H1 (cell line): ENCODE measurements around the gene IL32. TPM values are rescaled to one million over a fixed set of nuclear protein-coding genes. Genes with fewer than 3 reads are reported as not detected.

Experiments used
- CTCF ChIA-PET: fragments of 300-600 bp; sonication (Branson Sonifier 250); formaldehyde crosslinking; loops from one replicate; lab custom pipeline; 2021; ENCODE audit not compliant: partially characterized antibody; lab: Charles Lee
- POLR2A ChIA-PET: fragments of 300-600 bp; sonication (Branson Sonifier 250); formaldehyde crosslinking; loops from one replicate; lab custom pipeline; 2021; ENCODE audit warnings: inconsistent platforms; ENCODE audit not compliant: partially characterized antibody; lab: Charles Lee
- DNase-seq, 2 experiments: peaks; one replicate each; pipeline versions ENCODE4 v3.0.0 to v3.0.0-alpha.2; 2010 to 2022; ENCODE audit warnings: low spot score in 2 of 2, low read depth in 1 of 2, mixed read lengths in 1 of 2
- FAIRE-seq: peaks from 2 replicates; lab custom pipeline; 2011; peaks lifted over from hg19 to GRCh38; lab: Jason Lieb, UNC
- H2AFZ ChIP-seq: 2 replicates; pipeline ENCODE4 v1.8.1; 2012; ENCODE audit warnings: low read length, inconsistent platforms
- H2AK5ac ChIP-seq: 2 replicates; pipeline ENCODE4 v1.6.1; 2013; ENCODE audit warnings: low read depth, low read length
- H2BK120ac ChIP-seq: replicated peaks from 2 replicates; pipeline ENCODE3; 2013; ENCODE audit warnings: low read depth, low read length, inconsistent platforms
- H2BK12ac ChIP-seq: 2 replicates; pipeline ENCODE4 v1.6.1; 2013; ENCODE audit warnings: low read depth, low read length
- H2BK15ac ChIP-seq: 2 replicates; pipeline ENCODE4 v1.6.1; 2013; ENCODE audit warnings: low read length
- H2BK20ac ChIP-seq: 2 replicates; pipeline ENCODE4 v1.6.1; 2013; ENCODE audit warnings: low read length
- H2BK5ac ChIP-seq: 2 replicates; pipeline ENCODE4 v1.6.1; 2013; ENCODE audit warnings: low read depth, low read length
- H3K14ac ChIP-seq: 2 replicates; pipeline ENCODE4 v1.6.1; 2013; ENCODE audit warnings: inconsistent platforms; ENCODE audit not compliant: insufficient read length
- H3K18ac ChIP-seq: 2 replicates; pipeline ENCODE4 v1.6.1; 2013; ENCODE audit warnings: low read length; ENCODE audit errors: extremely low read depth
- H3K23ac ChIP-seq: 2 replicates; pipeline ENCODE4 v1.6.1; 2013; ENCODE audit warnings: inconsistent platforms; ENCODE audit not compliant: insufficient read length
- H3K23me2 ChIP-seq: 2 replicates; pipeline ENCODE4 v1.6.1; 2013; ENCODE audit warnings: low read depth, low read length
- H3K27ac ChIP-seq: 2 replicates; pipeline ENCODE4 v1.6.1; 2011; ENCODE audit warnings: low read depth, low read length, inconsistent platforms
- H3K27me3 ChIP-seq, 4 experiments: replicated peaks in 1 of 4; 1 replicate in 1 of 4; 2 replicates in 3 of 4; pipeline versions ENCODE4 v1.6.1 to v1.8.1; 2011 to 2013; ENCODE audit warnings: low read length in 3 of 4, mild to moderate bottlenecking in 3 of 4, inconsistent platforms in 2 of 4, mixed read lengths in 2 of 4, moderate library complexity in 1 of 4; ENCODE audit not compliant: control insufficient read depth in 3 of 4, insufficient read depth in 3 of 4; ENCODE audit errors: extremely low read depth in 1 of 4
- H3K36me3 ChIP-seq, 4 experiments: 2 replicates each; pipeline versions ENCODE4 v1.6.1 to v1.8.1; 2011 to 2013; ENCODE audit warnings: mild to moderate bottlenecking in 4 of 4, low read length in 3 of 4, moderate library complexity in 2 of 4, control low read depth in 1 of 4, inconsistent platforms in 1 of 4; ENCODE audit not compliant: insufficient read depth in 4 of 4, control insufficient read depth in 2 of 4
- H3K4ac ChIP-seq: replicated peaks from 2 replicates; pipeline ENCODE3; 2013; ENCODE audit warnings: low read length, low read depth, mixed read lengths, inconsistent platforms; ENCODE audit not compliant: insufficient read length
- H3K4me1 ChIP-seq, 4 experiments: replicated peaks in 1 of 4; 1 replicate in 1 of 4; 2 replicates in 3 of 4; pipeline versions ENCODE4 v1.6.1 to v1.8.1; 2011 to 2013; ENCODE audit warnings: low read length in 3 of 4, inconsistent platforms in 2 of 4, mixed read lengths in 1 of 4; ENCODE audit not compliant: insufficient read depth in 4 of 4, control insufficient read depth in 3 of 4
- H3K4me2 ChIP-seq, 2 experiments: 2 replicates each; pipeline versions ENCODE4 v1.6.1 to v1.8.1; 2011 to 2013; ENCODE audit warnings: low read depth in 2 of 2, low read length in 2 of 2, control low read depth in 1 of 2, inconsistent platforms in 1 of 2, mild to moderate bottlenecking in 1 of 2; ENCODE audit not compliant: insufficient read depth in 1 of 2
- H3K4me3 ChIP-seq, 4 experiments: fragments of 200-600, 300-600 bp in 1 of 4; sonication (generic), shearing (Covaris generic), sonication (Bioruptor Twin) in 1 of 4; 2 replicates each; pipeline versions ENCODE4 v1.5.1 to v1.8.1; 2011 to 2016; ENCODE audit warnings: low read length in 4 of 4, low read depth in 3 of 4, control low read depth in 2 of 4, inconsistent platforms in 2 of 4, mild to moderate bottlenecking in 2 of 4, mixed read lengths in 1 of 4, moderate library complexity in 1 of 4; ENCODE audit not compliant: insufficient read depth in 2 of 4; ENCODE audit errors: extremely low read depth in 1 of 4
- H3K56ac ChIP-seq: replicated peaks from 2 replicates; pipeline ENCODE3; 2013; ENCODE audit warnings: low read depth, mild to moderate bottlenecking, mixed read lengths, low read length, inconsistent platforms; ENCODE audit not compliant: insufficient read length
- H3K79me1 ChIP-seq: 2 replicates; pipeline ENCODE4 v1.6.1; 2013; ENCODE audit warnings: low read depth, low read length, control low read depth
- H3K79me2 ChIP-seq, 2 experiments: 2 replicates each; pipeline versions ENCODE4 v1.6.1 to v1.8.1; 2012 to 2013; ENCODE audit warnings: low read length in 2 of 2, mild to moderate bottlenecking in 2 of 2, inconsistent platforms in 1 of 2; ENCODE audit not compliant: insufficient read depth in 2 of 2, control insufficient read depth in 1 of 2
- H3K9ac ChIP-seq, 4 experiments: replicated peaks in 1 of 4; 1 replicate in 1 of 4; 2 replicates in 3 of 4; pipeline versions ENCODE4 v1.6.1 to v1.8.1; 2011 to 2013; ENCODE audit warnings: low read depth in 3 of 4, low read length in 3 of 4, control low read depth in 2 of 4, mild to moderate bottlenecking in 2 of 4, moderate library complexity in 2 of 4, inconsistent platforms in 1 of 4; ENCODE audit errors: extremely low read depth in 1 of 4
- H3K9me3 ChIP-seq, 2 experiments: 2 replicates each; pipeline versions ENCODE4 v1.6.1 to v1.8.1; 2012 to 2013; ENCODE audit warnings: mild to moderate bottlenecking in 2 of 2, moderate library complexity in 2 of 2, control low read depth in 1 of 2, inconsistent platforms in 1 of 2, low read depth in 1 of 2, low read length in 1 of 2, mixed read lengths in 1 of 2; ENCODE audit not compliant: insufficient read depth in 2 of 2
- H4K20me1 ChIP-seq, 2 experiments: replicated peaks in 1 of 2; 2 replicates each; pipeline versions ENCODE3 to v1.8.1; 2011 to 2013; ENCODE audit warnings: inconsistent platforms in 2 of 2, low read length in 2 of 2, mild to moderate bottlenecking in 1 of 2; ENCODE audit not compliant: insufficient read depth in 2 of 2, control insufficient read depth in 1 of 2
- H4K5ac ChIP-seq: 2 replicates; pipeline ENCODE4 v1.6.1; 2013; ENCODE audit warnings: low read length, low read depth, mixed read lengths, inconsistent platforms; ENCODE audit not compliant: insufficient read length
- H4K8ac ChIP-seq: 2 replicates; pipeline ENCODE4 v1.8.0; 2013; ENCODE audit warnings: mild to moderate bottlenecking, moderate library complexity, low read length, inconsistent platforms; ENCODE audit not compliant: insufficient read depth; ENCODE audit errors: extremely low read depth
- H4K91ac ChIP-seq: replicated peaks from 2 replicates; pipeline ENCODE3; 2013; ENCODE audit warnings: low read length, mixed read lengths, inconsistent platforms; ENCODE audit not compliant: insufficient read length
- BCL11A ChIP-seq, 2 experiments: IDR thresholded peaks; one replicate each; pipeline ENCODE4 v1.6.1; 2011; ENCODE audit warnings: low read depth in 2 of 2, low read length in 2 of 2, mild to moderate bottlenecking in 2 of 2
- JUND ChIP-seq: IDR thresholded peaks from 2 replicates; pipeline ENCODE4 v1.6.1; 2011; ENCODE audit warnings: mild to moderate bottlenecking, improper control_type of control experiment, low read length
- POLR2A ChIP-seq, 2 experiments: IDR thresholded peaks; 1 replicate in 1 of 2; 2 replicates in 1 of 2; pipeline ENCODE4 v1.6.1; 2011; ENCODE audit warnings: low read depth in 2 of 2, low read length in 2 of 2, mild to moderate bottlenecking in 2 of 2; ENCODE audit errors: control extremely low read depth in 1 of 2
- SIRT6 ChIP-seq: IDR thresholded peaks from one replicate; pipeline ENCODE4 v1.7.1; 2012; ENCODE audit warnings: low read length, inconsistent platforms
- SRF ChIP-seq: IDR thresholded peaks from 2 replicates; pipeline ENCODE4 v1.6.1; 2011; ENCODE audit warnings: mild to moderate bottlenecking, low read depth, low read length, moderate library complexity
- WGBS, 2 experiments: shearing (Covaris generic) in 1 of 2; methylation state at CpG; one replicate each; pipeline versions ENCODE4 v1.1.6 to v1.1.7; 2013 to 2015; ENCODE audit warnings: low lambda C conversion rate in 2 of 2, mixed read lengths in 2 of 2, inconsistent platforms in 1 of 2, low coverage in 1 of 2, missing lambda C conversion rate in 1 of 2; ENCODE audit not compliant: insufficient replicate concordance in 2 of 2, insufficient coverage in 1 of 2, insufficient read length in 1 of 2; ENCODE audit errors: extremely low coverage in 1 of 2, missing lambda C conversion rate in 1 of 2; 5-methylcytosine and 5-hydroxymethylcytosine counted together
- polyA plus RNA-seq, 7 experiments: library from polyadenylated mRNA; depleted of rRNA in 3 of 7; stranded (reverse) in 5 of 7; unstranded in 2 of 7; fragments of >200 nt in 5 of 7; fragments of 200-250 nt in 2 of 7; gene quantifications; 1 replicate in 5 of 7; 2 replicates in 1 of 7; 4 replicates in 1 of 7; pipeline versions ENCODE4 v1.2.1 to v1.2.3, GENCODE V29; 2011 to 2013; ENCODE audit warnings: missing spikeins in 2 of 7, mixed read lengths in 2 of 7
- total RNA-seq: library from RNA; stranded (reverse); fragmentation: NEBNext Ultra II Directional; extraction: Animal tissue kit (Norgen Biotek cat#: 25700); gene quantifications from 2 replicates; pipeline ENCODE4 v1.2.1, GENCODE V29; 2021
- TF ChIP-seq, protein P1 (sequence below), 3 experiments: IDR thresholded peaks; 1 replicate in 2 of 3; 2 replicates in 1 of 3; pipeline versions ENCODE4 v1.5.1 to v1.6.1; 2011; ENCODE audit warnings: low read length in 3 of 3, mild to moderate bottlenecking in 3 of 3, inconsistent platforms in 2 of 3, low read depth in 1 of 3, moderate library complexity in 1 of 3; ENCODE audit not compliant: insufficient read depth in 1 of 3; ENCODE audit errors: control extremely low read depth in 1 of 3

IL32 gene
- total and polyA plus RNA-seq, 2 of the 8 experiments (the other 6 are each of a cell fraction or from before 2014, with no cell fraction given), result 2.7 to 5.0 TPM

DNA sequence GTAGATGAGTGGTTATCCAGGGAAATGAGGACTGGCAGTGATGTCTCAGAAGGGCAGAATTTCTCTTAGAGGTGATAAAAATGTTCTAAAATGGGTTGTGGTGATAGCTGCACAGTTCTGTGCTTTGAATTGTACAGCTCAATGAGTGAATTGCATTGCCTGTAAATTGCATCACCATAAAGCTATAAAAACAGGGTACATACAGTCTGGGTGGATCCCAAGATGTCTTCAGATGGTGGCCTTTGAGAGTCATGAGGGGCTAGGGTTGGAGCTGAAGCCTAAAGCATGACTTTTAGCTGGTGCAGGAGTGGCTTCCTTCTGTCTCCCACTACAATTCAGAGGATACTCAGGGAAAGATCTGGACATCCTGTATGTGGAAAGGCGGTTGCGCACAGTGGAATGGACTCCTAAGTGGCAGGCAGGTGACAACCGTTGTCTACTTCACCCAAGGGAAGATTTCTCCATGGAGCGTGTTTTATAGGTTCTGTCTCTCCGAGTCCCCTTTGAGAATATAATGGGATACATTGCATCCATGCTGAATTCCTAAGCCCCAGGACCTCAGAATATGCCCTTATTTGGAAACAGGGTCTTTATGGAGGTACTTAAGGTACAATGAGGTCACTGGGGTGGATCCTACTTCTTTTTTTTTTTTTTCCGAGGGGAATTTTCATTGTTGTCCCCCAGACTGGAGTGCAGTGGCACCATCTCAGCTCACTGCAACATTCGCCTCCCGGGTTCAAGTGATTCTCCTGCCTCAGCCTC, 1.6 kb upstream of the IL32 start:
- Histone ChIP-seq H3K79me1 (no peaks in the 10 kb centered on the region), H4K8ac (no peak overlapping the region), H2BK12ac (no peak overlapping the region), H4K5ac (no peak overlapping the region), H3K9me3 (no peaks in the 10 kb centered on the region), H3K9ac (no peak overlapping the region), H3K79me2 (no peaks in the 10 kb centered on the region), H3K14ac (no peak overlapping the region), H3K23me2 (peaks cover 4% of the 10 kb centered on the region; the same call in 1 of the 2 replicates), H2BK15ac (no peak overlapping the region), H3K4me3 (no peak overlapping the region), H3K4me1 (peaks cover 4 to 11% (median 5%) of the 10 kb centered on the region in 4 experiments; a peak in 5 of 7 replicates), H3K36me3 (no peaks in the 10 kb centered on the region), H3K56ac (no peak overlapping the region), H2BK5ac (no peak overlapping the region), H2AK5ac (no peak overlapping the region), H3K18ac (0 out of 2 replicates have a peak overlapping the region, but pooled peaks have one; percentile 78), H2AFZ (no peak overlapping the region), H3K27me3 (no peaks in the 10 kb centered on the region), H3K4me2 (no peak overlapping the region), H3K23ac (no peak overlapping the region), H3K4ac (no peak overlapping the region), H4K91ac (no peak overlapping the region), H2BK120ac (no peak overlapping the region), H2BK20ac (peak overlapping the region; percentile 90; the same call in 1 of the 2 replicates), H4K20me1 (no peaks in the 10 kb centered on the region), H3K27ac (no peak overlapping the region)
- 88% methylated on average over 7 of the region's 8 CpGs; no CpG with 5 or more reads in 1 of the 2 experiments for WGBS, 2 experiments
- ChIA-PET POLR2A (interaction anchor here (0.7 to 12.7 kb wide), 12 partner anchors 12 to 434 kb away, joined by 3 to 140 read pairs (median 5); partner anchors contain the start of genes CLDN6, TNFRSF12A and ZSCAN10), CTCF (interaction anchor here (0.6 to 8.3 kb wide), 15 partner anchors 20 to 356 kb away, joined by 3 to 76 read pairs (median 3); partner anchors contain the start of gene ZSCAN10)
- TF ChIP-seq SIRT6 (no peak), SRF (peak; percentile 94), POLR2A (IDR thresholded peaks at IDR 0.05; ENCODE audit: control extremely low read depth in 1 of 2, low read depth in 2 of 2, low read length in 2 of 2) (peak in 1 of 2 experiments; percentile 46; a peak in 1 of 3 replicates), BCL11A (IDR thresholded peaks at IDR 0.05; ENCODE audit: low read depth in 2 of 2, low read length in 2 of 2) (no peak), JUND (no peak)
- TF ChIP-seq, protein P1, sequence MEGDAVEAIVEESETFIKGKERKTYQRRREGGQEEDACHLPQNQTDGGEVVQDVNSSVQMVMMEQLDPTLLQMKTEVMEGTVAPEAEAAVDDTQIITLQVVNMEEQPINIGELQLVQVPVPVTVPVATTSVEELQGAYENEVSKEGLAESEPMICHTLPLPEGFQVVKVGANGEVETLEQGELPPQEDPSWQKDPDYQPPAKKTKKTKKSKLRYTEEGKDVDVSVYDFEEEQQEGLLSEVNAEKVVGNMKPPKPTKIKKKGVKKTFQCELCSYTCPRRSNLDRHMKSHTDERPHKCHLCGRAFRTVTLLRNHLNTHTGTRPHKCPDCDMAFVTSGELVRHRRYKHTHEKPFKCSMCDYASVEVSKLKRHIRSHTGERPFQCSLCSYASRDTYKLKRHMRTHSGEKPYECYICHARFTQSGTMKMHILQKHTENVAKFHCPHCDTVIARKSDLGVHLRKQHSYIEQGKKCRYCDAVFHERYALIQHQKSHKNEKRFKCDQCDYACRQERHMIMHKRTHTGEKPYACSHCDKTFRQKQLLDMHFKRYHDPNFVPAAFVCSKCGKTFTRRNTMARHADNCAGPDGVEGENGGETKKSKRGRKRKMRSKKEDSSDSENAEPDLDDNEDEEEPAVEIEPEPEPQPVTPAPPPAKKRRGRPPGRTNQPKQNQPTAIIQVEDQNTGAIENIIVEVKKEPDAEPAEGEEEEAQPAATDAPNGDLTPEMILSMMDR (IDR thresholded peaks at IDR 0.05; ENCODE audit: control extremely low read depth in 1 of 3, insufficient read depth in 1 of 3, low read depth in 1 of 3, low read length in 3 of 3), result no peak
- FAIRE-seq (no peak), DNase-seq (no peak)
